GM12892 (cell line): ENCODE data around the gene DNAJC12.

Source experiments
- POLR2A ChIP-seq: IDR thresholded peaks from 2 replicates; pipeline ENCODE4 v1.6.1; 2011; ENCODE audit warnings: low read depth, low read length, control low read depth
- POLR2AphosphoS5 ChIP-seq: IDR thresholded peaks from 2 replicates; pipeline ENCODE4 v1.6.1; 2011; ENCODE audit warnings: low read depth, low read length, control low read depth
- TAF1 ChIP-seq: IDR thresholded peaks from 2 replicates; pipeline ENCODE4 v1.6.1; 2011; ENCODE audit warnings: low read depth, mild to moderate bottlenecking, control low read depth, low read length, borderline replicate concordance

- no peak for TF ChIP-seq POLR2AphosphoS5
- no peak for TF ChIP-seq POLR2A
- no peak for TF ChIP-seq TAF1
These were observed 62.7 kb downstream of the DNAJC12 start for GRCh38 chr10:67775279-67775678.
